ENCODE results near the gene PPM1E. TPM values are rescaled to one million over a fixed set of nuclear protein-coding genes. Genes with fewer than 3 reads are reported as not detected.
A peak's percentile ranks its signal among the peaks of the same experiment; 100 is the strongest.
"Not testable (repeated sequence)": the region's sequence is repeated elsewhere in the genome, so short reads cannot be mapped to it uniquely, and the experiment has no call there.

Gene PPM1E
- total RNA-seq, 2 donors from 2014 or later, result not detected

- Histone ChIP-seq H3K4me3 (no peak overlapping the region), H3K27me3 (replicated peaks; ENCODE audit: insufficient read depth) (no peaks in the 10 kb centered on the region), H3K9me3 (no peaks in the 10 kb centered on the region), H3K27ac (no peak overlapping the region), H3K4me1 (ENCODE audit: control insufficient read depth in 1 of 2, low read depth in 2 of 2) (no peaks in the 10 kb centered on the region), H3K36me3 (no peaks in the 10 kb centered on the region)
- ATAC-seq (ENCODE audit: insufficient number of reproducible peaks, low FRiP score, low read depth) (no peak), DNase-seq (ENCODE audit: low spot score) (no peak)
- TF ChIP-seq CTCF (IDR thresholded peaks at IDR 0.05), result no peak
These were observed 8.0 kb upstream of the PPM1E start for GRCh38 chr17:58747674-58748073.

- not testable (repeated sequence) for DNase-seq (ENCODE audit: low spot score); H3K36me3 ChIP-seq; ATAC-seq (ENCODE audit: insufficient number of reproducible peaks, low FRiP score, low read depth); H3K27ac ChIP-seq; H3K4me3 ChIP-seq; H3K4me1 ChIP-seq (ENCODE audit: control insufficient read depth in 1 of 2, low read depth in 2 of 2); H3K27me3 ChIP-seq (replicated peaks; ENCODE audit: insufficient read depth); H3K9me3 ChIP-seq
These were observed 6.0 kb upstream of the PPM1E start for GRCh38 chr17:58749627-58750026.

GRCh38 chr17:58753026-58753425, 2.6 kb upstream of the PPM1E start:
- Histone ChIP-seq H3K4me3 (no peak overlapping the region), H3K27me3 (replicated peaks; ENCODE audit: insufficient read depth) (no peaks in the 10 kb centered on the region), H3K27ac (no peak overlapping the region), H3K36me3 (no peaks in the 10 kb centered on the region), H3K4me1 (ENCODE audit: control insufficient read depth in 1 of 2, low read depth in 2 of 2) (peaks cover 14 to 19% of the 10 kb centered on the region in 2 donors), H3K9me3 (no peaks in the 10 kb centered on the region)
- no peak for DNase-seq (ENCODE audit: low spot score)
- no peak for ATAC-seq (ENCODE audit: insufficient number of reproducible peaks, low FRiP score, low read depth)
- no peak for TF ChIP-seq CTCF (IDR thresholded peaks at IDR 0.05)

- Histone ChIP-seq H3K36me3 (no peaks in the 10 kb centered on the region), H3K4me3 (peak overlapping the region; percentile 72), H3K4me1 (ENCODE audit: control insufficient read depth in 1 of 2, low read depth in 2 of 2) (peaks cover 14 to 19% of the 10 kb centered on the region in 2 donors), H3K9me3 (no peaks in the 10 kb centered on the region), H3K27me3 (replicated peaks; ENCODE audit: insufficient read depth) (no peaks in the 10 kb centered on the region), H3K27ac (no peak overlapping the region)
- DNase-seq (ENCODE audit: low spot score) (no peak), ATAC-seq (ENCODE audit: insufficient number of reproducible peaks, low FRiP score, low read depth) (no peak)
- no peak for TF ChIP-seq CTCF (IDR thresholded peaks at IDR 0.05)
These were observed 431 bp upstream of the PPM1E start for GRCh38 chr17:58755269-58755576.

GRCh38 chr17:58756246-58757161, 850 bp downstream of the PPM1E start:
- ATAC-seq (ENCODE audit: insufficient number of reproducible peaks, low FRiP score, low read depth) (no peak), DNase-seq (ENCODE audit: low spot score) (no peak)
- no peaks in the 10 kb centered on the region for H3K36me3 ChIP-seq
- H3K9me3 ChIP-seq, result no peaks in the 10 kb centered on the region
- no peaks in the 10 kb centered on the region for H3K27me3 ChIP-seq (replicated peaks; ENCODE audit: insufficient read depth)
- peak overlapping the region; percentile 72 for H3K4me3 ChIP-seq
- peak overlapping the region in 1 of 2 donors; percentile 2 for H3K27ac ChIP-seq
- H3K4me1 ChIP-seq (ENCODE audit: control insufficient read depth in 1 of 2, low read depth in 2 of 2), result peaks cover 14 to 19% of the 10 kb centered on the region in 2 donors
- TF ChIP-seq CTCF (IDR thresholded peaks at IDR 0.05), result no peak
